ENCODE measurements around the gene TGM2.

DNA sequence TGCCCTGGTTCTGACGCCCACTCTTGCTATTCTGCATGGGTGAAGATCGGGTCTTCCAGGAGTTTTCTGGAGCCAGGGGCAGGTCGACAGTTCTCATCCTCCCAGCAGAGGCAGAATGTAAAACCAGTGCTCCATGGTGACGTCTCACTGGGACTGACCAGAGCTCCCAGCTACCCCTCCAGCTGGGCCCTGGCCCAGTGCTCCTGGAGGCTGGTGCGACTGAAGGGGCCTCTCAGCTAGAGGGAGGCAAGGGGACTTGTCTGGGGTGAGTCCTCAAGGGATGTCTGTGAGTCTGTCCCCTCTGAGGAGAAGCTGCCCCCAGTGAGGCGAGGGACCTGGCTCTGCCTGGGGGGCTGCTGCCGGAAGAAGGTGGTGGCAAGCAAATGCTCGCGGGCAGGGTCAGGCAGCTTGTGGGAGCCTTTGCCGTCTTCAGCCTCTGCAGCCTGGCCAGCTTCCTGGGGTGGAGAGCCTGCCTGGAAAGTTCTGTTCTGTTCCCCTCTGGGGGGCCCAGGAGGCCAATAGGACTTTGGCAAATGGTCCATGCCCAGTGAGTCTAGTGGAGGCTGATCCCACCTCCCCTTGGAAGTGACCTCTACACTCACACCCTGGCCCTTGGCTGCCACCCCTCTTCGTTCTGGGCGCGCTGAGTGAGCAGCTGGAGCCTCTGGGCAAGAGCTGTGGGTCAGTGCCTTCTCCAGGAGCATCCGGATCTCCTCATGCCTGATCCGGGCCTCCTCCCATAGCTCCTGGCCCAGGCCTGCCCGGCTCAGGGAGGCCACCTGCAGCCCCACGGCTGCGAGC is 47.9 kb upstream of the TGM2 start:
- no peak for TF ChIP-seq ZNF8 (CRISPR knock-in tag; IDR thresholded peaks at IDR 0.05)
- TF ChIP-seq GLIS3 (CRISPR knock-in tag; IDR thresholded peaks at IDR 0.05), result no peak
- TF ChIP-seq CSDC2 (CRISPR knock-in tag; IDR thresholded peaks at IDR 0.05), result no peak
